Measurements from ENCODE around the gene MTSS2. TPM values are rescaled to one million over a fixed set of nuclear protein-coding genes. Genes with fewer than 3 reads are reported as not detected.
A peak's percentile ranks its signal among the peaks of the same experiment; 100 is the strongest.

The MTSS2 gene
- polyA plus RNA-seq, 10 donors: 89.5 to 129 (median 103) TPM

GRCh38 chr16:70715055-70715858 is 29.4 kb upstream of the MTSS2 start:
- peak; percentile 68 to 91 (median 83) for DNase-seq

- peak in 1 of 3 donors; percentile 52 for DNase-seq
These were observed 28.8 kb upstream of the MTSS2 start for GRCh38 chr16:70714581-70715054.

- DNase-seq: no peak
These were observed 28.0 kb upstream of the MTSS2 start for GRCh38 chr16:70713824-70714223.

- DNase-seq: no peak
These were observed 27.5 kb upstream of the MTSS2 start for GRCh38 chr16:70713342-70713741.

- DNase-seq: no peak
These were observed 27.1 kb upstream of the MTSS2 start for GRCh38 chr16:70712942-70713341.

- DNase-seq: no peak
These were observed 26.5 kb upstream of the MTSS2 start for GRCh38 chr16:70712359-70712758.

GRCh38 chr16:70711211-70712031 is 25.6 kb upstream of the MTSS2 start:
- DNase-seq: no peak

GRCh38 chr16:70710422-70711210 is 24.8 kb upstream of the MTSS2 start:
- DNase-seq: no peak

- DNase-seq: no peak
These were observed 24.1 kb upstream of the MTSS2 start for GRCh38 chr16:70709942-70710341.

GRCh38 chr16:70709457-70709856 is 23.6 kb upstream of the MTSS2 start:
- no peak for DNase-seq

GRCh38 chr16:70708366-70709246 is 22.8 kb upstream of the MTSS2 start:
- DNase-seq: no peak

- peak in 1 of 3 donors; percentile 64 for DNase-seq
These were observed 21.2 kb upstream of the MTSS2 start for GRCh38 chr16:70706948-70707465.

- DNase-seq: no peak
These were observed 19.2 kb upstream of the MTSS2 start for GRCh38 chr16:70705056-70705455.

- no peak for DNase-seq
These were observed 18.7 kb upstream of the MTSS2 start for GRCh38 chr16:70704586-70704985.

- no peak for DNase-seq
These were observed 18.1 kb upstream of the MTSS2 start for GRCh38 chr16:70703835-70704381.

GRCh38 chr16:70703041-70703834 is 17.4 kb upstream of the MTSS2 start:
- peak in 2 of 3 donors; percentile 78 to 82 for DNase-seq

GRCh38 chr16:70702624-70703023 is 16.8 kb upstream of the MTSS2 start:
- DNase-seq: no peak

- DNase-seq: no peak
These were observed 16.1 kb upstream of the MTSS2 start for GRCh38 chr16:70701998-70702397.

GRCh38 chr16:70701596-70701995 is 15.7 kb upstream of the MTSS2 start:
- no peak for DNase-seq

- no peak for DNase-seq
These were observed 15.2 kb upstream of the MTSS2 start for GRCh38 chr16:70701036-70701435.

All from muscle of back (tissue), 11 donors.